Muscle layer of colon (tissue), 2 donors: Measurements from ENCODE around the gene LYRM1.
"Not testable (repeated sequence)": the region's sequence is repeated elsewhere in the genome, so short reads cannot be mapped to it uniquely, and the experiment has no call there.

ENCODE experiments used
- H3K27ac ChIP-seq: one replicate; pipeline ENCODE4 v1.7.0; 2013; ENCODE audit warnings: low read depth, mild to moderate bottlenecking, low read length, moderate library complexity
- H3K27me3 ChIP-seq, 2 donors: one replicate each; pipeline ENCODE4 v1.7.0; 2013; ENCODE audit warnings: low read length in 2 of 2, mild to moderate bottlenecking in 2 of 2; ENCODE audit not compliant: insufficient read depth in 2 of 2, control insufficient read depth in 1 of 2
- H3K36me3 ChIP-seq: one replicate; pipeline ENCODE4 v1.7.0; 2013; ENCODE audit warnings: mild to moderate bottlenecking, low read length; ENCODE audit not compliant: insufficient read depth
- H3K4me1 ChIP-seq: one replicate; pipeline ENCODE4 v1.7.0; 2013; ENCODE audit warnings: mild to moderate bottlenecking, low read length; ENCODE audit not compliant: insufficient read depth
- H3K4me3 ChIP-seq, 2 donors: one replicate each; pipeline ENCODE4 v1.7.0; 2013; ENCODE audit warnings: low read length in 2 of 2, low read depth in 1 of 2, mild to moderate bottlenecking in 1 of 2, moderate library complexity in 1 of 2
- H3K9ac ChIP-seq: one replicate; pipeline ENCODE4 v1.7.0; 2013; ENCODE audit warnings: low read length
- H3K9me3 ChIP-seq: one replicate; pipeline ENCODE4 v1.7.0; 2013; ENCODE audit warnings: mild to moderate bottlenecking, low read length
- donor health status: abdominal sarcoma.
- donor health status: Adenocarcinoma of cecum.

Gene LYRM1

DNA sequence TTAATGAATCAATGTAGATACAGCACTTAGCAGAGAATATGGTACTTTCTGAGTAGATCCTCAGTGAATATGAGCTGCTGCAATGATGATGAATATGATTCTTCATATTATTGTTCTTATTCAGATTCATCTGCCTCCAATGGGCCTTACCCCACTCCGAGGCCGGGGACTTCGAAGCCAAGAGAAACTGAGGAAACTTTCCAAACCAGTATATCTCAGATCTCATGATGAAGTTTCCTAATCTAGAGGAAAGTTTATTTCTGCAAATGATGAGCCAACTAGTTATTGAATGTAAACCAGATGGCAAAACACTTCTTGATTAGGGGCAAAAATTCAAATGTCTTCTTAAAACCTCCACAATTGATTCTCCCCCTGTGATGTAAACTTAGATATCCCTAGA is 23.3 kb downstream of the LYRM1 start:
- Histone ChIP-seq H3K27me3 (no peaks in the 10 kb centered on the region), H3K4me1 (no peaks in the 10 kb centered on the region), H3K27ac (no peak overlapping the region), H3K4me3 (no peak overlapping the region), H3K9me3 (no peaks in the 10 kb centered on the region), H3K36me3 (peaks cover 6% of the 10 kb centered on the region), H3K9ac (no peak overlapping the region)

DNA sequence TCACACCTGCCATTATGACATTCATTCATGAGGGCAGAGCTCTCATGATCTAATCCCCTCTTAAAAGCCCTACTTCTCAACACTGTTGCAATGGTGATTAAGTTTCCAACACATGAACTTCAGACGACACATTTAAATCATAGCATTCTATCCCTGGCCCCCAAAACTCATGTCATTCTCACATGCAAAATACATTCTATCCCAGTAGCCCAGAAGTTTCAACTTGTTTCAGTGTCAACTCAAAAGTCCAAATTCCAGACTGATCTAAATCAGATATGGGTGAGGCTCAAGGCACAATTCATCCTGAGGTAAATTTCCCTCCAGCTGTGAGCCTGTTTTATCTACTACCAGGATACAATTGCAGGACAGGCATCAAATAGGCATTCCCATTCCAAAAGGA is 25.2 kb downstream of the LYRM1 start:
- no peak overlapping the region for H3K9ac ChIP-seq
- H3K36me3 ChIP-seq, result peaks cover 6% of the 10 kb centered on the region
- no peaks in the 10 kb centered on the region for H3K9me3 ChIP-seq
- H3K4me1 ChIP-seq, result no peaks in the 10 kb centered on the region
- no peak overlapping the region for H3K4me3 ChIP-seq
- H3K27me3 ChIP-seq, result no peaks in the 10 kb centered on the region
- no peak overlapping the region for H3K27ac ChIP-seq

DNA sequence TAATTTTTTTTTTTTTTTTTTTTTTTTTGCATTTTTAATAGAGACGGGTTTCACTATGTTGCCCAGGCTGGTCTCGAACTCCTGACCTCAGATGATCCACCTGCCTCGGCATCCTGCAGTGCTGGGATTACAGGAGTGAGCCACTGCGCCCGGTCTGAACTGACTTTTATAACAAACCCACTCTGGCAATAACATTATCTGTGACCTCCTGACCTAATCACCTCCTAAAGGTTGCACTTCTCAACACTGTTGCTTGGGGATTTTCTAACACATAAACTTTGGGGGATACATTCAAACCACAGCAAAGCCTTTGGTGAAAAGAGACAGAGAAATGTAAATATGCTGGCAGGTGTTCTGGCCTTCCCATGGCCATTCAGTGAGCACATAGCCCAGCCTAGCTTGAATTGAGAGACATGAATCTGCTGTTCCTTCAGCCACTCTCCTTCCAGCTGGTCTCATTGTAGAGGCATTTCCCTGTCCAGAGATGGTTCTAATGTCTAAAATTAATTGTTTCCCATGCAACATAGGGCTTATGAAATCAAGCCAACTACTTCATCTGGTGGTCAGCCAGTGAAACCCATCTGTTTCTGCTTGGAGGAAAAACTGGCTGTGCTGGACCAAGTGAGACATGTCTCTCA is 28.3 kb downstream of the LYRM1 start:
- Histone ChIP-seq H3K9ac (no peak overlapping the region), H3K4me3 (no peak overlapping the region), H3K27me3 (no peaks in the 10 kb centered on the region), H3K4me1 (no peaks in the 10 kb centered on the region), H3K9me3 (no peaks in the 10 kb centered on the region), H3K36me3 (no peaks in the 10 kb centered on the region), H3K27ac (no peak overlapping the region)

DNA sequence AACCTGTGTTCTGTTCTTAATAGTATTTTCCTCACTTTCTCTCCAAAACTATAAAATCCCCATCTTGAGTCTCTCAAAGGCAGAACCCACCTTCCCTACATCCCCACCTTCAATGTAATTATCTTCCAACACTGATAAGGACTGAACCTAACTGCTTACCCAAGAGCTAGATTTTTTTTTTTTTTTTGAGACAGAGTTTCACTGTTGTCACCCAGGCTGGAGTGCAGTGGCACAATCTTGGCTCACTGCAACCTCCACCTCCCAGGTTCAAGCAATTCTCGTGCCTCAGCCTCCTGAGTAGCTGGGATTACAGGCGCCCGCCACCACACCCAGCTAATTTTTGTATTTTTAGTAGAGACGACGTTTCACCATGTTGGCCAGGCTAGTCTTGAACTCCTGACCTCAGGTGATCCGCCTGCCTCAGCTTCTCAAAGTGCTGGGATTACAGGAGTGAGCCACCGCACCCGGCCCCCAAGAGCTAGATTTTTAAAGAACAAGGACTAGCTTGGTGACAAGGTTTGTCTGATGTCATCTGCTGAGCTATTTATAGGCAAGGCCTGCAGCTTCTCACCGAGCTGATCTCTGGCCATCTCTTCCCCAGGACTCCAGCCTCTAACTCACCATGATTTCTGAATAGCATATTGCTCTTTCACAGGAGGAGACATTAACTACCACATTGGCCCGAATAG is 29.2 kb downstream of the LYRM1 start:
- H3K27ac ChIP-seq, result peak overlapping the region; percentile 34
- H3K27me3 ChIP-seq, H3K36me3 ChIP-seq, H3K4me3 ChIP-seq, H3K9me3 ChIP-seq, H3K9ac ChIP-seq, H3K4me1 ChIP-seq: not testable (repeated sequence)

DNA sequence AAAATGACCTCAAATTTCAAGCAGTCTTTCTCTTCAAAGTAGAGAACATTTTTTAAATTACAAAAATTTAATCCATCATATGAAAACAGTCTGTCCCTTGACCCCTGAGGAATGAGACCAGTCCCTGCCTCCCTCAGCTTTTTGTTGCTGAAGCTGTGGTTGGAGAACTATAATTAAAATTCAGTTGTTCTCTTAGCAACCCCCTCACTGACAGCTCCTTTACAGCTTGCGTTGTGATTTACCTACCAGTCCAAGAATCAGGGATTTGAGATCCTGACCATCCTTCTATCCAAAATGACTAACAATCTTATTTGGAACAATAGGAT is 29.8 kb downstream of the LYRM1 start:
- Histone ChIP-seq H3K27ac (peak overlapping the region; percentile 34), H3K4me3 (no peak overlapping the region), H3K36me3 (no peaks in the 10 kb centered on the region), H3K27me3 (no peaks in the 10 kb centered on the region), H3K9me3 (no peaks in the 10 kb centered on the region), H3K9ac (no peak overlapping the region), H3K4me1 (no peaks in the 10 kb centered on the region)

DNA sequence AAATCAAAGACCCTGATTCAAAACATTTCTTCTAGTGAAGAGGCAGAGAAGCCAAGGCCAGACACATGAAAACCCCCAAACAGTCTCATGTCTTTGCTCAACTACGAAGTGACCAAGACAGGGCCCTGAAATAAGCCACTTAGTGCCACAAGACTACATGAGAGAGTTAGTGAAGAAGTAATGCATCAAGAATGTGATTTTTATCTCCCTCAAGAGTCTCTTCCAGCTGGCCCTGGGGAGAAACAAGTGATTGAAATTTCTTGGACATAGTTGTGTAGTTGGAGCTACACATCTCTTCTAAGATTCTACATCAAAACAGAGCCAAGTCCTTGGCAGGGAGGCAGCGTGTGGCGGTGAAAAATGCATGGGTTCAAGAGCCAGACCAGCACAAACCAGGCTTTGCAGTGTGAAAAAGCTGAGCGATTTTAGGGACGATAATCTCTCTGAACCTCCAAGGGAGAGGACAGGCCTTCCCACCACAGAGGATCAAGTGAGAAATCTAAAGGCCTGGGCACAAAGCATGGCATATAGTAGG is 30.6 kb downstream of the LYRM1 start:
- Histone ChIP-seq H3K4me3 (no peak overlapping the region), H3K9me3 (no peaks in the 10 kb centered on the region), H3K36me3 (no peaks in the 10 kb centered on the region), H3K27me3 (no peaks in the 10 kb centered on the region), H3K9ac (no peak overlapping the region), H3K4me1 (no peaks in the 10 kb centered on the region), H3K27ac (no peak overlapping the region)

DNA sequence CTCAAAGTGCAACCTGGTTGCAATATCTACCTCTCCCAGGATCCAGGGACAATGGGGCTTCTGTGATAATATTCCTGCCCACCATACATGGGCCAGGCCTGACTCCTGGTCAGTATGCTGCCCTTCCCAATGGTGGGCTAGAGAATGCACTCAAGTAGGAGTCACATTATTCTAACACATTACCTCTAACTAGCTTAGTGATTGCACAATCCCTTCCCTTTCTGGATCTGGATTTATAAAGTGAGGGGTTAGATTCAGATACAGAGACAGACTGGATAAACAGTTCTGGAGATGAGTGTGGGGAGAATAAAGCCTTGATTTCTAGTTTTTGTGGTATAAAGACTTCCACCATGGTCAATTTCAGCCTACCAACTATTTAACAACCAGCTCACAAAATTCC is 33.0 kb downstream of the LYRM1 start:
- Histone ChIP-seq H3K9ac (no peak overlapping the region), H3K27me3 (no peaks in the 10 kb centered on the region), H3K4me1 (no peaks in the 10 kb centered on the region), H3K27ac (no peak overlapping the region), H3K36me3 (no peaks in the 10 kb centered on the region), H3K4me3 (no peak overlapping the region), H3K9me3 (no peaks in the 10 kb centered on the region)

DNA sequence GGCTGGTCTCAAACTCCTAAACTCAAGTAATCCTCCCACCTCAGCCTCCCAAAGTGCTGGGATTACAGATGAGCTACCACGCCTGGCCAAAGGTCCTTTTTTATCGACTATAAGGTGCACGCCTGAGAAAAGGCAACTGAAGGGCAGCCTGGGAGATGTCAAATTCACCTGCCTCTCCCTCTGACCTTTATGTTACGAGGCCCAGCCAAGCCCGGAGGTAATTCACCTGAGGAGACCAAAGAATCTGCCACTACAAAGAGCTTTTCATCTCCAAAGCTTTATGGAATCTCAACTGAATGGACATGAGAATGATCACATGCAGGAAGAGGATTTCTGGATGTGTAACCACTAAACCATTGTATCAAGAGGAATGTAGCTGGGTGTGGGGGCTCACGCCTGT is 37.2 kb downstream of the LYRM1 start:
- Histone ChIP-seq H3K27me3 (no peaks in the 10 kb centered on the region), H3K9me3 (no peaks in the 10 kb centered on the region), H3K36me3 (no peaks in the 10 kb centered on the region), H3K9ac (no peak overlapping the region), H3K4me1 (no peaks in the 10 kb centered on the region), H3K4me3 (no peak overlapping the region), H3K27ac (no peak overlapping the region)

DNA sequence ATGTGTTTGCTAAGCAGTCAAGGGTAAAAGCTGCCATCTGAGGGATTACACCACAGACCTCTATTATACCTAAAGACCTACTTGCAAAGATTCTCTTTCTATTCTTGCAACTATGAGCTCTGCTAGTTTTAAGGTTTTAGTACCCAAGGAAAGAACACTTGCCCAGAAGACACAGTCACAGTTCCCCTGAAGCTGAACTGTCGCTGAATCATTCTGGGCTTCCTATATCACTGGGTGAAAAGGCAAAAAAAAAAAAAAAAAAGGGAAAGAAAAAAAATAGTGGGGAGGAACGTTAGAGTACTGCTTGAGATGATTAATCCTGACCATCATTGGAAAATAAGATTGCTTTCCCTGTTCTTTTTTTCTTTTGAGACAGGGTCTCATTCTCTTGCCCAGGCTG is 37.9 kb downstream of the LYRM1 start:
- Histone ChIP-seq H3K4me1 (no peaks in the 10 kb centered on the region), H3K36me3 (no peaks in the 10 kb centered on the region), H3K27ac (no peak overlapping the region), H3K9me3 (no peaks in the 10 kb centered on the region), H3K27me3 (no peaks in the 10 kb centered on the region), H3K4me3 (no peak overlapping the region), H3K9ac (no peak overlapping the region)

DNA sequence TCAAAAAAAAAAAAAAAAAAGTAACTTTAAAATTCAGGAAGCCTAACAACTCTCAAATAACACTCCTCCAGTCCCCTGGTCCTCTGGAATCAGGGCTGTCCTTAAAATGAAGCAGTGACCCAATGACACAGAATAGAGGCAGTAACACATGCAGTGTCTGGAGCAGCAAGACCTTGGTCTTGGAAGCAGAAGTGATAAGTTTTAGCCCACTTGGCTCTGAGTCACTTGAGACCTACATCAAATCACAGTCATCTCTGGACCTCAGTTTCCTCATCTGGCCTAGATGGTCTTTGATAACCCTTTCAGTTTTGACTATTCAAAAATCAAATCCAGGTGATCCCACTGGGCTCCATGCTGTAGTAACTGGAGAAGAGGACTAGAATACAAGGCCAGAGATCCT is 39.0 kb downstream of the LYRM1 start:
- Histone ChIP-seq H3K4me3 (no peak overlapping the region), H3K4me1 (no peaks in the 10 kb centered on the region), H3K36me3 (no peaks in the 10 kb centered on the region), H3K9me3 (no peaks in the 10 kb centered on the region), H3K27ac (no peak overlapping the region), H3K27me3 (no peaks in the 10 kb centered on the region), H3K9ac (no peak overlapping the region)

DNA sequence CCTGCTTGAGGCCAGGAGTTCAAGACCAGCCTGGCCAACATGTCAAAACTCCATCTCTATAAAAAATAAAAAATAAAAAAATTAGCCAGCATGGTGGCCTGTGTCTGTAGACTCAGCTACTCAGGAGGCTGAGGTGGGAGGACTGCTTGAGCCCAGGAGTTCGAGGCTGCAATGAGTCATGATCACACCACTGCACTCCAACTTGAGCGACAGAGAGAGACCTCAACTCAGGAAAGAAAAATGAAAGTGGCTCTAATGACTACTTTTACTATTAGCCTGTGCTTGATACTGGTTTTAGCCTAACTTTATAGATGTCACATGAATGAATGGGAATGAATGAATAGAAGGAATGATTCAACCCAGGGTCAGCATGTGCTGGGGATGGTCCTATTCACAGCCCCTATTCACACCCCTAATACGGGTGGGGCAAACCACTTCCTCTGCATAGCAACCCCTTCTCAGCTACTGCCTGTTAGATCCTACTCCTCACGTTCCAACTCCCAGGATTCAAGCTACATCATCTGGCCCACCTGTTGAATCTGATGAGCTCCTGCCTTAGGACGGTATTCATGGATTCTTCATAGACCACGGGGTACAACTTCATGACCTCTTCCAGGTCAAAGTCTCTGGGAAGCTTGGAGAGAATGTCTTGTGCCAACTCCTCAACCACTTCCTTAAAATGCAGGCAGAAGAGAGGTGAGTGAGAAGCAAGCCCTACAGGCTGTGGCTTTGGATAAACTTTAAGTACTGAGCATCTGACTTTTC is 40.5 kb downstream of the LYRM1 start:
- no peak overlapping the region for H3K4me3 ChIP-seq
- no peak overlapping the region for H3K27ac ChIP-seq
- no peak overlapping the region for H3K9ac ChIP-seq
- no peaks in the 10 kb centered on the region for H3K9me3 ChIP-seq
- H3K27me3 ChIP-seq, result no peaks in the 10 kb centered on the region
- H3K36me3 ChIP-seq, result no peaks in the 10 kb centered on the region
- no peaks in the 10 kb centered on the region for H3K4me1 ChIP-seq

DNA sequence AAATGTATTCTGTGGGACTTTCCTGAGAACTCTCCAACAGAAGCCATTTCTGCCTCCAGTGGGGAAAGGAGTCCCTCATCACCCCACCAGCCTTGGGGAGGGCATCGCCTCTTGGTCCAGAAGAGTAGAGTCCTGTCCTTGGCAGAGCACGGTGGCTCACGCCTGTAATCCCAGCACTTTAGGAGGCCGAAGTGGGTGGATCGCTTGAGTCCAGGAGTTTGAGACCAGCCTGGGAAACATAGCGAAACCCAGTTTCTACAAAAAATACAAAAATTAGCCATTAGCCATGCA is 41.0 kb downstream of the LYRM1 start:
- H3K36me3 ChIP-seq, result no peaks in the 10 kb centered on the region

More for the DNA sequence above, 41.0 kb downstream of the LYRM1 start:
- Histone ChIP-seq H3K4me3 (no peak overlapping the region), H3K4me1 (no peaks in the 10 kb centered on the region), H3K9ac (no peak overlapping the region), H3K9me3 (no peaks in the 10 kb centered on the region), H3K27me3 (no peaks in the 10 kb centered on the region), H3K27ac (no peak overlapping the region)
